ENCODE results near the gene MVD.

GRCh38 chr16:88623858-88624257 lies 39.0 kb downstream of the MVD start:
- TF ChIP-seq POLR2A (IDR thresholded peaks at IDR 0.05) (no peak), POLR2AphosphoS5 (IDR thresholded peaks at IDR 0.05) (no peak)
- TF ChIP-seq, protein P1, sequence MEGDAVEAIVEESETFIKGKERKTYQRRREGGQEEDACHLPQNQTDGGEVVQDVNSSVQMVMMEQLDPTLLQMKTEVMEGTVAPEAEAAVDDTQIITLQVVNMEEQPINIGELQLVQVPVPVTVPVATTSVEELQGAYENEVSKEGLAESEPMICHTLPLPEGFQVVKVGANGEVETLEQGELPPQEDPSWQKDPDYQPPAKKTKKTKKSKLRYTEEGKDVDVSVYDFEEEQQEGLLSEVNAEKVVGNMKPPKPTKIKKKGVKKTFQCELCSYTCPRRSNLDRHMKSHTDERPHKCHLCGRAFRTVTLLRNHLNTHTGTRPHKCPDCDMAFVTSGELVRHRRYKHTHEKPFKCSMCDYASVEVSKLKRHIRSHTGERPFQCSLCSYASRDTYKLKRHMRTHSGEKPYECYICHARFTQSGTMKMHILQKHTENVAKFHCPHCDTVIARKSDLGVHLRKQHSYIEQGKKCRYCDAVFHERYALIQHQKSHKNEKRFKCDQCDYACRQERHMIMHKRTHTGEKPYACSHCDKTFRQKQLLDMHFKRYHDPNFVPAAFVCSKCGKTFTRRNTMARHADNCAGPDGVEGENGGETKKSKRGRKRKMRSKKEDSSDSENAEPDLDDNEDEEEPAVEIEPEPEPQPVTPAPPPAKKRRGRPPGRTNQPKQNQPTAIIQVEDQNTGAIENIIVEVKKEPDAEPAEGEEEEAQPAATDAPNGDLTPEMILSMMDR (IDR thresholded peaks at IDR 0.05): no peak
